Measurements from ENCODE around the gene UNC5CL. TPM values are rescaled to one million over a fixed set of nuclear protein-coding genes. Genes with fewer than 3 reads are reported as not detected.

UNC5CL gene
- total RNA-seq, 1 experiment from 2014 or later: 0.41 TPM

GRCh38 chr6:40986921-40987819 lies 51.9 kb downstream of the UNC5CL start:
- Histone ChIP-seq H3K27ac (ENCODE audit: low read depth, low read length, poor library complexity, severe bottlenecking) (no peak overlapping the region), H3K4me1 (ENCODE audit: insufficient read depth, low read length, poor library complexity, severe bottlenecking) (no peaks in the 10 kb centered on the region), H3K4me3 (ENCODE audit: low read depth, low read length, poor library complexity, severe bottlenecking) (no peak overlapping the region), H3K36me3 (ENCODE audit: insufficient read depth, low read length, poor library complexity, severe bottlenecking) (no peaks in the 10 kb centered on the region), H3K27me3 (replicated peaks; ENCODE audit: insufficient read depth, low read depth, low read length, poor library complexity) (peaks cover 24% of the 10 kb centered on the region), H3K9me3 (ENCODE audit: low read depth, low read length, poor library complexity, severe bottlenecking) (no peaks in the 10 kb centered on the region)
- no TSS peak for BruUV-seq (replicated peaks)
- TF ChIP-seq CTCF (conservative IDR thresholded peaks at IDR 0.05; ENCODE audit: low read depth, low read length): no peak
- TF ChIP-seq EZH2 (IDR thresholded peaks at IDR 0.05; ENCODE audit: borderline replicate concordance, low read depth, low read length, poor library complexity, severe bottlenecking): no peak
- intact Hi-C loops (cut with micrococcal nuclease; ENCODE audit: unreplicated experiment): no loop called here
- DNase-seq (ENCODE audit: low spot score): no peak
- CTCF ChIA-PET: no interaction called here
- POLR2A ChIA-PET (ENCODE audit: low non-redundant PET): interaction anchor here (0.6 kb wide), 1 partner anchor 1347 kb away, joined by 3 read pairs; no protein-coding TSS in a partner anchor

GRCh38 chr6:40986364-40986763 lies 52.7 kb downstream of the UNC5CL start:
- H3K4me3 ChIP-seq (ENCODE audit: low read depth, low read length, poor library complexity, severe bottlenecking): no peak overlapping the region
- TF ChIP-seq EZH2 (IDR thresholded peaks at IDR 0.05; ENCODE audit: borderline replicate concordance, low read depth, low read length, poor library complexity, severe bottlenecking): no peak
- no peak for TF ChIP-seq CTCF (conservative IDR thresholded peaks at IDR 0.05; ENCODE audit: low read depth, low read length)
- H3K4me1 ChIP-seq (ENCODE audit: insufficient read depth, low read length, poor library complexity, severe bottlenecking): no peaks in the 10 kb centered on the region
- no peak for DNase-seq (ENCODE audit: low spot score)
- ChIA-PET POLR2A (ENCODE audit: low non-redundant PET) (no interaction called here), CTCF (no interaction called here)
- peaks cover 28% of the 10 kb centered on the region for H3K27me3 ChIP-seq (replicated peaks; ENCODE audit: insufficient read depth, low read depth, low read length, poor library complexity)
- no peak overlapping the region for H3K27ac ChIP-seq (ENCODE audit: low read depth, low read length, poor library complexity, severe bottlenecking)
- H3K9me3 ChIP-seq (ENCODE audit: low read depth, low read length, poor library complexity, severe bottlenecking): no peaks in the 10 kb centered on the region
- intact Hi-C loops (cut with micrococcal nuclease; ENCODE audit: unreplicated experiment): no loop called here
- BruUV-seq (replicated peaks): no TSS peak
- H3K36me3 ChIP-seq (ENCODE audit: insufficient read depth, low read length, poor library complexity, severe bottlenecking): no peaks in the 10 kb centered on the region

GRCh38 chr6:40983752-40984151 lies 55.3 kb downstream of the UNC5CL start:
- BruUV-seq (replicated peaks): no TSS peak
- H3K27me3 ChIP-seq (replicated peaks; ENCODE audit: insufficient read depth, low read depth, low read length, poor library complexity): peaks cover 22% of the 10 kb centered on the region
- no peak overlapping the region for H3K27ac ChIP-seq (ENCODE audit: low read depth, low read length, poor library complexity, severe bottlenecking)
- H3K36me3 ChIP-seq (ENCODE audit: insufficient read depth, low read length, poor library complexity, severe bottlenecking): no peaks in the 10 kb centered on the region
- H3K4me3 ChIP-seq (ENCODE audit: low read depth, low read length, poor library complexity, severe bottlenecking): no peak overlapping the region
- DNase-seq (ENCODE audit: low spot score): no peak
- no peaks in the 10 kb centered on the region for H3K9me3 ChIP-seq (ENCODE audit: low read depth, low read length, poor library complexity, severe bottlenecking)
- intact Hi-C loops (cut with micrococcal nuclease; ENCODE audit: unreplicated experiment): no loop called here
- ChIA-PET POLR2A (ENCODE audit: low non-redundant PET) (no interaction called here), CTCF (no interaction called here)
- H3K4me1 ChIP-seq (ENCODE audit: insufficient read depth, low read length, poor library complexity, severe bottlenecking): no peaks in the 10 kb centered on the region
- TF ChIP-seq CTCF (conservative IDR thresholded peaks at IDR 0.05; ENCODE audit: low read depth, low read length) (no peak), EZH2 (IDR thresholded peaks at IDR 0.05; ENCODE audit: borderline replicate concordance, low read depth, low read length, poor library complexity, severe bottlenecking) (no peak)
